SK-N-SH treated with all-trans-retinoic acid at 6 μM for 48 hours (cell line): ENCODE measurements around the gene NOP10.
"Not testable (repeated sequence)": the region's sequence is repeated elsewhere in the genome, so short reads cannot be mapped to it uniquely, and the experiment has no call there.

Experiments used
- ATAC-seq: fragments of 200-7000 bp; cut with Tn5 transposase; 3 replicates; pipeline ENCODE4 v1.9.1; 2020; ENCODE audit warnings: mild to moderate bottlenecking, moderate library complexity
- ARNTL ChIP-seq: fragments of 450-650 bp; formaldehyde crosslinking; IDR thresholded peaks from 2 replicates; pipeline ENCODE4 v1.5.0; 2020; ENCODE audit warnings: low read depth, mild to moderate bottlenecking, moderate library complexity, borderline replicate concordance
- BACH2 ChIP-seq: fragments of 250-450 bp; sonication (Bioruptor Pico); IDR thresholded peaks from 2 replicates; pipeline ENCODE4 v1.9.0; 2021; ENCODE audit warnings: mild to moderate bottlenecking, borderline replicate concordance
- CSDC2 ChIP-seq: fragments of 250-450 bp; sonication (Bioruptor Pico); IDR thresholded peaks from 2 replicates; pipeline ENCODE4 v1.5.0; 2020; ENCODE audit warnings: mild to moderate bottlenecking, moderate library complexity
- ESRRG ChIP-seq: fragments of 250-450 bp; sonication (Bioruptor Pico); IDR thresholded peaks from 2 replicates; pipeline ENCODE4 v1.6.1; 2021; ENCODE audit warnings: mild to moderate bottlenecking
- GLIS3 ChIP-seq: fragments of 250-450 bp; sonication (Bioruptor Pico); IDR thresholded peaks from 2 replicates; pipeline ENCODE4 v1.5.0; 2020; ENCODE audit warnings: mild to moderate bottlenecking, moderate library complexity
- ISL1 ChIP-seq: fragments of 250-450 bp; sonication (Bioruptor Pico); IDR thresholded peaks from 2 replicates; pipeline ENCODE4 v2.1.2; 2022; ENCODE audit warnings: mild to moderate bottlenecking, moderate library complexity
- OSR1 ChIP-seq: fragments of 250-450 bp; sonication (Bioruptor Pico); IDR thresholded peaks from 2 replicates; pipeline ENCODE4 v1.8.0; 2022; ENCODE audit warnings: moderate library complexity, mild to moderate bottlenecking, inconsistent platforms
- PPARA ChIP-seq: fragments of 250-450 bp; sonication (Bioruptor Pico); IDR thresholded peaks from 2 replicates; pipeline ENCODE4 v1.5.0; 2020; ENCODE audit warnings: mild to moderate bottlenecking, borderline replicate concordance
- SNAI2 ChIP-seq: fragments of 250-450 bp; sonication (Bioruptor Pico); IDR thresholded peaks from 2 replicates; pipeline ENCODE4 v1.5.0; 2020; ENCODE audit warnings: mild to moderate bottlenecking, moderate library complexity
- TCF4 ChIP-seq: fragments of 250-450 bp; sonication (Bioruptor Pico); IDR thresholded peaks from 2 replicates; pipeline ENCODE4 v1.8.0; 2021; ENCODE audit warnings: mild to moderate bottlenecking, moderate library complexity, borderline replicate concordance
- TOX ChIP-seq: fragments of 250-450 bp; sonication (Bioruptor Pico); IDR thresholded peaks from 2 replicates; pipeline ENCODE4 v1.8.0; 2021; ENCODE audit warnings: mild to moderate bottlenecking, moderate library complexity, borderline replicate concordance
- ZC3H10 ChIP-seq: fragments of 250-450 bp; sonication (Bioruptor Pico); IDR thresholded peaks from 2 replicates; pipeline ENCODE4 v1.5.1; 2021; ENCODE audit warnings: mild to moderate bottlenecking, moderate library complexity
- ZFP3 ChIP-seq: fragments of 250-450 bp; sonication (Bioruptor Pico); IDR thresholded peaks from 2 replicates; pipeline ENCODE4 v1.5.0; 2020; ENCODE audit warnings: mild to moderate bottlenecking, moderate library complexity
- ZFP30 ChIP-seq: fragments of 450-650 bp; formaldehyde crosslinking; IDR thresholded peaks from 2 replicates; pipeline ENCODE4 v1.5.0; 2022; ENCODE audit warnings: mild to moderate bottlenecking, moderate library complexity
- ZNF565 ChIP-seq: fragments of 450-650 bp; formaldehyde crosslinking; conservative IDR thresholded peaks from 2 replicates; pipeline ENCODE4 v1.5.0; 2020; ENCODE audit warnings: low read depth, mild to moderate bottlenecking, moderate library complexity
- ZNF70 ChIP-seq: fragments of 450-650 bp; formaldehyde crosslinking; IDR thresholded peaks from 2 replicates; pipeline ENCODE4 v1.5.0; 2020; ENCODE audit warnings: mild to moderate bottlenecking, moderate library complexity
- ZNF8 ChIP-seq: fragments of 450-650 bp; formaldehyde crosslinking; IDR thresholded peaks from 2 replicates; pipeline ENCODE4 v1.5.0; 2020; ENCODE audit warnings: mild to moderate bottlenecking, moderate library complexity
- TF ChIP-seq, protein P1 (sequence below): fragments of 250-450 bp; sonication (Bioruptor Pico); IDR thresholded peaks from 2 replicates; pipeline ENCODE4 v1.5.0; 2020; ENCODE audit warnings: mild to moderate bottlenecking, moderate library complexity
- TF ChIP-seq, protein P2 (sequence below): fragments of 250-450 bp; sonication (Bioruptor Pico); IDR thresholded peaks from 2 replicates; pipeline ENCODE4 v1.8.0; 2020; ENCODE audit warnings: mild to moderate bottlenecking, moderate library complexity, borderline replicate concordance
- TF ChIP-seq, protein P3 (sequence below): fragments of 250-450 bp; sonication (Bioruptor Pico); IDR thresholded peaks from 2 replicates; pipeline ENCODE4 v1.5.1; 2021; ENCODE audit warnings: mild to moderate bottlenecking, moderate library complexity

Gene NOP10

DNA sequence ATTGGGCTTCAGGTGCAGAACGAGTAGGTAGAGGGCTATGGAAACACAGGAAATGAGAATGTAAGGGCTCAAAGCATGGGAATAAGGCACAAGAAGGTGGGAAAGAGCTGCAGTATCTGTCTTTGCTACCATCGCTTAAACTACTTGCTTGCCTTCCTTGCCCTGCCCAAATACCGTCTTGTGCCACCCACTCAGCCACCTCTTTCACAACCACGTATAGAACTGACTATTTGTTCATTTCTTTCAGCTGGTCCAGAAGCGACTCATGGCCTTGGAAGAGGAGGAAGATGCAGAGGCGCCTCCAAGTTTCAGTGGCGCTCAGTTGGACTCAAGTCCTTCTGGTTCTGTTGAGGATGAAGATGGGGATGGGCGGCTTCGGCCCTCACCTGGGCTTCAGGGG, 12.3 kb upstream of the NOP10 start (continued):
- TF ChIP-seq, protein P1, sequence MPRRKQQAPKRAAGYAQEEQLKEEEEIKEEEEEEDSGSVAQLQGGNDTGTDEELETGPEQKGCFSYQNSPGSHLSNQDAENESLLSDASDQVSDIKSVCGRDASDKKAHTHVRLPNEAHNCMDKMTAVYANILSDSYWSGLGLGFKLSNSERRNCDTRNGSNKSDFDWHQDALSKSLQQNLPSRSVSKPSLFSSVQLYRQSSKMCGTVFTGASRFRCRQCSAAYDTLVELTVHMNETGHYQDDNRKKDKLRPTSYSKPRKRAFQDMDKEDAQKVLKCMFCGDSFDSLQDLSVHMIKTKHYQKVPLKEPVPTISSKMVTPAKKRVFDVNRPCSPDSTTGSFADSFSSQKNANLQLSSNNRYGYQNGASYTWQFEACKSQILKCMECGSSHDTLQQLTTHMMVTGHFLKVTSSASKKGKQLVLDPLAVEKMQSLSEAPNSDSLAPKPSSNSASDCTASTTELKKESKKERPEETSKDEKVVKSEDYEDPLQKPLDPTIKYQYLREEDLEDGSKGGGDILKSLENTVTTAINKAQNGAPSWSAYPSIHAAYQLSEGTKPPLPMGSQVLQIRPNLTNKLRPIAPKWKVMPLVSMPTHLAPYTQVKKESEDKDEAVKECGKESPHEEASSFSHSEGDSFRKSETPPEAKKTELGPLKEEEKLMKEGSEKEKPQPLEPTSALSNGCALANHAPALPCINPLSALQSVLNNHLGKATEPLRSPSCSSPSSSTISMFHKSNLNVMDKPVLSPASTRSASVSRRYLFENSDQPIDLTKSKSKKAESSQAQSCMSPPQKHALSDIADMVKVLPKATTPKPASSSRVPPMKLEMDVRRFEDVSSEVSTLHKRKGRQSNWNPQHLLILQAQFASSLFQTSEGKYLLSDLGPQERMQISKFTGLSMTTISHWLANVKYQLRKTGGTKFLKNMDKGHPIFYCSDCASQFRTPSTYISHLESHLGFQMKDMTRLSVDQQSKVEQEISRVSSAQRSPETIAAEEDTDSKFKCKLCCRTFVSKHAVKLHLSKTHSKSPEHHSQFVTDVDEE (CRISPR knock-in tag), result no peak
- TF ChIP-seq BACH2 (CRISPR knock-in tag) (no peak), ZNF565 (CRISPR knock-in tag) (no peak), ZFP30 (no peak)
- TF ChIP-seq, all 23 proteins: peak for 0

DNA sequence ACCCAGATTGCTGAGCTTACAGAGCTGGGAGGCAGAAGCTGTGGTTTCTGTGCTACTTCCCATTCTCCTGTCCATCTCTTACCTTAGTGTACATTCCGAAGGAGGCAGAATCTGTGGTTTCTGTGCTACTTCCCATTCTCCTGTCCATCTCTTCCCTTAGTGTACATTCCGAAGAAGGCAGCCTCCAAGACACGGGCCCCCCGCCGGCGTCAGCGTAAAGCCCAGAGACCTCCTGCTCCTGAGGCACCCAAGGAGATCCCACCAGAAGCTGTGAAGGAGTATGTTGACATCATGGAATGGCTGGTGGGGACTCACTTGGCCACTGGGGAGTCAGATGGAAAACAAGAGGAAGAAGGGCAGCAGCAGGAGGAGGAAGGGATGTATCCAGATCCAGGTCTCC, 11.3 kb upstream of the NOP10 start:
- no peak for ATAC-seq
- TF ChIP-seq, protein P1 (CRISPR knock-in tag), result no peak
- TF ChIP-seq BACH2 (CRISPR knock-in tag) (no peak), ZNF70 (no peak)
- TF ChIP-seq, all 23 proteins: peak for 0

DNA sequence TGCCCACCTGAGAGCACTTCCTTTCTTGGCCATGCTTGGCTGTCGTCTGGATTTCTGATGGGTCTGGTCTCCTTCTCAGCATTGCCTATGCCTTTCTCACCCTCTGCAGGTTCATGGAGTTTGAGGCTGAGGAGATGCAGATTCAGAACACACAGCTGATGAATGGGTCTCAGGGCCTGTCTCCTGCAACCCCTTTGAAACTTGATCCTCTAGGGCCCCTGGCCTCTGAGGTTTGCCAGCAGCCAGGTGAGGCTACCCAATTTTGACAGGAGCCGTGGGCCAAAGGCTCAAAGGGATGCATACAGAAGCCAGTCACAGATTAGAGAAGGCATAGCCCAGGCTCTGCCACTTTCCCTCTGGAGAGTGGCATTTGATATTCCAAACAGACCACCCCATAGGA, 10.7 kb upstream of the NOP10 start:
- no peak for ATAC-seq
- TF ChIP-seq, protein P2, sequence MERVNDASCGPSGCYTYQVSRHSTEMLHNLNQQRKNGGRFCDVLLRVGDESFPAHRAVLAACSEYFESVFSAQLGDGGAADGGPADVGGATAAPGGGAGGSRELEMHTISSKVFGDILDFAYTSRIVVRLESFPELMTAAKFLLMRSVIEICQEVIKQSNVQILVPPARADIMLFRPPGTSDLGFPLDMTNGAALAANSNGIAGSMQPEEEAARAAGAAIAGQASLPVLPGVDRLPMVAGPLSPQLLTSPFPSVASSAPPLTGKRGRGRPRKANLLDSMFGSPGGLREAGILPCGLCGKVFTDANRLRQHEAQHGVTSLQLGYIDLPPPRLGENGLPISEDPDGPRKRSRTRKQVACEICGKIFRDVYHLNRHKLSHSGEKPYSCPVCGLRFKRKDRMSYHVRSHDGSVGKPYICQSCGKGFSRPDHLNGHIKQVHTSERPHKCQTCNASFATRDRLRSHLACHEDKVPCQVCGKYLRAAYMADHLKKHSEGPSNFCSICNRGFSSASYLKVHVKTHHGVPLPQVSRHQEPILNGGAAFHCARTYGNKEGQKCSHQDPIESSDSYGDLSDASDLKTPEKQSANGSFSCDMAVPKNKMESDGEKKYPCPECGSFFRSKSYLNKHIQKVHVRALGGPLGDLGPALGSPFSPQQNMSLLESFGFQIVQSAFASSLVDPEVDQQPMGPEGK (CRISPR knock-in tag), result no peak
- no peak for TF ChIP-seq BACH2 (CRISPR knock-in tag)
- TF ChIP-seq GLIS3 (CRISPR knock-in tag), result no peak
- no peak for TF ChIP-seq OSR1 (CRISPR knock-in tag)
- no peak for TF ChIP-seq SNAI2 (CRISPR knock-in tag)
- no peak for TF ChIP-seq ZFP30
- TF ChIP-seq, protein P3, sequence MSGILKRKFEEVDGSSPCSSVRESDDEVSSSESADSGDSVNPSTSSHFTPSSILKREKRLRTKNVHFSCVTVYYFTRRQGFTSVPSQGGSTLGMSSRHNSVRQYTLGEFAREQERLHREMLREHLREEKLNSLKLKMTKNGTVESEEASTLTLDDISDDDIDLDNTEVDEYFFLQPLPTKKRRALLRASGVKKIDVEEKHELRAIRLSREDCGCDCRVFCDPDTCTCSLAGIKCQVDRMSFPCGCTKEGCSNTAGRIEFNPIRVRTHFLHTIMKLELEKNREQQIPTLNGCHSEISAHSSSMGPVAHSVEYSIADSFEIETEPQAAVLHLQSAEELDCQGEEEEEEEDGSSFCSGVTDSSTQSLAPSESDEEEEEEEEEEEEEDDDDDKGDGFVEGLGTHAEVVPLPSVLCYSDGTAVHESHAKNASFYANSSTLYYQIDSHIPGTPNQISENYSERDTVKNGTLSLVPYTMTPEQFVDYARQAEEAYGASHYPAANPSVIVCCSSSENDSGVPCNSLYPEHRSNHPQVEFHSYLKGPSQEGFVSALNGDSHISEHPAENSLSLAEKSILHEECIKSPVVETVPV (CRISPR knock-in tag), result no peak
- no peak for TF ChIP-seq ESRRG (CRISPR knock-in tag)
- TF ChIP-seq ZFP3 (CRISPR knock-in tag), result no peak
- no peak for TF ChIP-seq ZC3H10 (CRISPR knock-in tag)
- no peak for TF ChIP-seq ARNTL (CRISPR knock-in tag)
- no peak for TF ChIP-seq ZNF565 (CRISPR knock-in tag)

DNA sequence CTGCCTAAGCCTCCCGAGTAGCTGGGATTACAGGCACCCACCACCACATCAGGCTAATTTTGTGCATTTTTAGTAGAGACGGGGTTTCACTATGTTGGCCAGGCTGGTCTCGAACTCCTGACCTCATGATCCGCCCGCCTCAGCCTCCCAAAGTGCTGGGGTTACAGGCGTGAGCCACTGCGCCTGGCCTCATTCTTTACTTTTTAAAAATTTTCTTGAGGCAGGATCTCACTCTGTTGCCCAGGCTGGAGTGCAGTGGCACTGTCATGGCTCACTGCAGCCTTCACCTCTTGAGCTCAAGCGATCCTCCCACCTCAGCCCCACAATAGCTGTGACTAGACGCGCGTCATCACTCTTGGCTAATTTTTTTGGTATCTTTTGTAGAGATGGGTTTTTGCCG, 10.1 kb upstream of the NOP10 start:
- not testable (repeated sequence) for ATAC-seq

DNA sequence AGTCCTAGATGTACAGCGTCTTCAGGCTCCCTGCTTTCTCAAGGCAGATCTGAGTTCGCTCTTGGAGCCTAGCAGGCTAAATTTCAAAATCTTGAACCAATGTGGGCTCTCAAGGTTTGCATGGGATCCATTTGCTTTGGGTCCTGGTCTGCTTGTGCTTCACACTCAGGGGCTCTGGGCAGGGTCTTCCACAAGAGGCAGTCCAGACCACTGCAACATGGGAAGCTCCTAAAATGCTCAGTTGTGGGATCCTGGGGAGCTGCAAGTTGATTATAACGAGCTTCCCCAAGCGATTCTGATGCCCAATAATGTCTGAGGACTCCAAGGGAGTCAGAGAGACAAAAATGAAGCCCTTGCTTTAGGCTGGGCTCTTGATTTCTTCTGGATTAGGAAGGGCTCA, 6.8 kb upstream of the NOP10 start:
- no peak for ATAC-seq
- TF ChIP-seq CSDC2 (CRISPR knock-in tag), result no peak
- no peak for TF ChIP-seq ISL1 (CRISPR knock-in tag)
- no peak for TF ChIP-seq GLIS3 (CRISPR knock-in tag)
- TF ChIP-seq SNAI2 (CRISPR knock-in tag), result no peak
- TF ChIP-seq ZFP3 (CRISPR knock-in tag), result no peak
- no peak for TF ChIP-seq ZNF70
- TF ChIP-seq PPARA (CRISPR knock-in tag), result no peak
- TF ChIP-seq, protein P1 (CRISPR knock-in tag), result no peak
- TF ChIP-seq, protein P3 (CRISPR knock-in tag), result no peak
- TF ChIP-seq ESRRG (CRISPR knock-in tag), result no peak
- no peak for TF ChIP-seq ZC3H10 (CRISPR knock-in tag)
- TF ChIP-seq TOX (CRISPR knock-in tag), result no peak
- no peak for TF ChIP-seq ARNTL (CRISPR knock-in tag)
- TF ChIP-seq ZNF8 (CRISPR knock-in tag), result no peak
- TF ChIP-seq ZFP30, result no peak
- TF ChIP-seq ZNF565 (CRISPR knock-in tag), result no peak
- TF ChIP-seq BACH2 (CRISPR knock-in tag), result no peak
- no peak for TF ChIP-seq TCF4
